Measurements from ENCODE around the gene CUL4A. TPM values are rescaled to one million over a fixed set of nuclear protein-coding genes. Genes with fewer than 3 reads are reported as not detected.

CUL4A gene
- total RNA-seq, 1 donor from 2014 or later = 109 TPM

DNA sequence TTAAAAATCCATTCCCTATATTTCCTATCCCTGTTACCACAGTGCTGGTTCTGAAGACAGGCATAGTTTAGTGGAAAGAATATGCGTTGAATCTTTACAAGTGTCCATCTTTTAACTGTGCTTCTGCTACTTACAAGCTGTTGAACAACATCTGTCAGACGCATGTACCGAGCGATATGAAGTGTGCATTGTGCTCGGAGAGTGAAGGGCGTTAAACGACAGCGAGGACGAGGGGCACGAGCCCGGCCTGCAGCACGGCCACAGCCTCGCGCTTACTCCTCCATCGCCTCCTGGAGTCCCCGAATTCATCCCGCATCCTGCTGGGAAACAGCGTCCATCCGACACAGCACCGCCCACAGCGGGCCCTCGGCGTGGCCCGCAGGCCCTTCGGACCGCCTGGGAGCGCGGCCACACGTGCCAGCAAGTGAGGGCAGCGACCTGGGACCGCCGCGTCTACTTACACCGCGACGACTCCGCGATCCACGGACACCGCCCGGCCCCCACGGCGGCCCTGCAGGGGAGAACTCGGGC lies 1.5 kb upstream of the CUL4A start:
- DNase-seq (ENCODE audit: extremely low read depth, low read depth, low spot score) = no peak

GRCh38 chr13:113208421-113209335 lies 735 bp upstream of the CUL4A start, which contains the start of gene PCID2:
Gene PCID2, minus strand, starts transcription at chr13:113208669. Its CDS starts 35 bp downstream, at chr13:113208634.
- DNase-seq (ENCODE audit: extremely low read depth, low read depth, low spot score) = no peak

- no peak for DNase-seq (ENCODE audit: extremely low read depth, low read depth, low spot score)
Measured at GRCh38 chr13:113209759-113210421, 477 bp downstream of the CUL4A start.

- DNase-seq (ENCODE audit: extremely low read depth, low read depth, low spot score) = no peak
Measured at GRCh38 chr13:113210833-113211232, 1.4 kb downstream of the CUL4A start.

DNA sequence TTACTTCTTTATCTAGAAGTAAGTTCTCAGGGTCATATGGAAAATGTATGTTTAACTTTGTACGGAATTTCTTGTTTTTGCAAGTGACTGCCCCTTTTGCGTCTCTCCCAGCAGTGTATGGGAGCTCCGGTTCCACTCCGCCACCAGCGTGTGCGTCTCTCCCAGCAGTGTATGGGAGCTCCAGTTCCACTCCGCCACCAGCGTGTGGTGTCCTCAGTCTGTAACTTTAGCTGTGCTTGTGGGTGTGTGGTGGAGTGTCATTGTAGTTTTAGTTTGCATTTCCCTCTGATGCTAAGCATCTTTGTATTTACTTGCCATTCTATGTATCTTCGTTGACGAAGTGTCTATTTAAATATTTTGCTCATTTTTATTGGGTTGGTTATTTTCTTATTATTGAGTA lies 2.4 kb downstream of the CUL4A start:
- DNase-seq (ENCODE audit: extremely low read depth, low read depth, low spot score) = no peak

DNA sequence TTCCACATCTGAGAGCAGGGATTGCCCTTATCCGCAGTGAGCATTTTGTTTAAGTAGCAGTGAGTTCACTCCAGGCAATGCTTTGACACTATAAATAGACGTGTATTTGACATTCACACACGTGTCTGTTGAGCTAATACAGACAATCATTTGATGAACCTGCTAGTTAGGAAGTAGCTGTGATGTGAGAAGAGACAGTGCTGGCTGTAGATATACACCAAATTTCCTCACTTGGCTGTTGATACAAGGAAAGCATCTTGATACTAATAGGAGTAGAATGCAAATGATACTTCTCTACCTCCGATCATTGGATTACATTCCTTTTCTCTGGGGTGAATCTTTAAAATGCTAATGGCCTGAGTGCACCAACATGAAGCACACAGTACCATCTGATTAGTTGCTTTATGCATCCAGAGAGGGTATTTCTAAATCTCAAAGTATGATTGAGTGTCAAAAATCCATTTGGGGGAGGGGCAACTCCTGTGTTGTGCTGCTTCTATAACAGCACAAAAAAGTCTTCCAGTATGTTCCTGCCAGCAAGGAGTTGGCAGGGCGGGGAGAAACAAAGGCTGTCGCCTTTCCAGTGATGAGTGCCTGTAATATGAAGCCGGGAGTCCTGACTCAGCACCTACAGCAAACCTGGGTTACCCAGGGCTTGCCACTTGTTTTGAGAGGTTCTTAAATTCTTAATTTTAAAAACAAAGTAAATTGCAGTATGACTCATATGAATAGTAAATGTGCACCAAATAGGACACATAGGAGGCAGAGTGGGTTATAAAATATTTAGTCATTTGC lies 7.0 kb downstream of the CUL4A start:
- no peak for DNase-seq (ENCODE audit: extremely low read depth, low read depth, low spot score)

DNA sequence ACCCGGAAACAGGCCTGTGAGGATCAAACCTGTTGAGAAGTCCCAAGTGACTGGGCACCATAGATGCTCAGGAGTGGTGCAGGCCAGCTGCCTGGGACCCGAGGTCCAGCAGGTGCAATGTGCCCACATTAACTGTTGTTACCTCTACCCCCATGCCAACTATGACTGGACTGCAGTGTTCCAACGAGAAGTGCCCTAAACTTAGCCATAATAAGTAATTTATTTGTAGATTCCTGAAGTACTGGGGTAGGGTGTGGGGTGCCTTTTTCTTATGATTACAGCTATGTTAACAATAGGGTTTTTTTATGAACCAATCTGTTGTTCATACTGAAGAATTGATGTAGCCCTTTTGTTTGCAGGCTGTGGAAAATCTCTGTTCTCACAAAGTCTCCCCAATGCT lies 9.2 kb downstream of the CUL4A start:
- DNase-seq (ENCODE audit: extremely low read depth, low read depth, low spot score) = no peak

DNA sequence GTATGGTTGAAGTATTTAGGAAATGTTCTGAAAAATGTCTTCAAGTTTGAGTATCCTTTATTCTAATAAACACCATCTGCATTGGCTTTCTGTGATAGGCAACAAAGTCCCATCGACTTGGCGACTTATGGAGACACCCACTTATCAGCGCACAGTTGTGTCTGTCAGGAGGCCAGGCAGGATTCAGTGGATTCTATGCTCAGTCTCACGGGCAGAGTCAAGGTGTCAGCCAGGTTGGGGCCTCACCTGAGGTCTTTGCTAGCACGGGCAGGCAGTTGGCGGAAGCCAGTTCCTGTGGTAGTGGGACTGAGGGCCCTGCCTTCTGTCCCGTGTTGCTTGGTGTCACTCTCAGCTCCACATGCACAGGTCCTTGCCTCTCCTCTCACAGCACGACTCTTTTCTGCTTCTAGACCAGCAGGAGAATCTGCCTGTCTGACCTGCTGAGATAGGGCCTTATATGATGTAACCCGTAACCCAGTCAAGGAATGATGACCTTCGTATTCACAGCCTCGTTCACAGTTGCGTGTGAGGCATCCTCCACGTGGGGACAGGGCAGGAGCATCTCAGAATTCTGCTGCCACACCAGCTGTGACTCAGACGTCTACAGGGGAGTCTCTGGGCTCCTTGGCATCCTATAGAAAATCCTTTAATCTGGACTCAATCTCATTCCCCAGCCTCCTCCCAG lies 10.0 kb downstream of the CUL4A start:
- DNase-seq (ENCODE audit: extremely low read depth, low read depth, low spot score) = no peak

DNA sequence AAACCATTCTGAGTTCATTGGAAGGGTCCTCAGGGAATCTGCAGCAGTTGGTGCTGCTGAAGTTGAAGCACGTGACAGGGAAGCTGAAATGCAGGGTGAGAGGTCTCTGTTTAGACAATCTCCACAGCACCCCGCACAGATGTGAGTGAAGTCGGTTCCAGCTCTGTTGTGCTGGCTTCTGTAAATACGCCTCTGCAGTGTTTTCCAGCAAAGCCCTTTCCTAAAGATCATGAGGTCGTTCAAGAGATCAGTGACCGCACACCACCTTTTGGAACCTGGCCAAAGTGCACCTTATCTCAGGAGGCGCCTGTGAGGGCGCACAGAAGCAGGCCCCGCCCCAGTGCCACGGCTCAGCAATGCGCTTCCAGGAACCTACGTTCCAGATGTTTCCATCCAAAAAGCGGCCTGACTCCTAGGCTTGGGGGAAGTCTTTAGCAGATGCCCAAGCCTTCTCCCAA lies 10.8 kb downstream of the CUL4A start:
- no peak for DNase-seq (ENCODE audit: extremely low read depth, low read depth, low spot score)

DNA sequence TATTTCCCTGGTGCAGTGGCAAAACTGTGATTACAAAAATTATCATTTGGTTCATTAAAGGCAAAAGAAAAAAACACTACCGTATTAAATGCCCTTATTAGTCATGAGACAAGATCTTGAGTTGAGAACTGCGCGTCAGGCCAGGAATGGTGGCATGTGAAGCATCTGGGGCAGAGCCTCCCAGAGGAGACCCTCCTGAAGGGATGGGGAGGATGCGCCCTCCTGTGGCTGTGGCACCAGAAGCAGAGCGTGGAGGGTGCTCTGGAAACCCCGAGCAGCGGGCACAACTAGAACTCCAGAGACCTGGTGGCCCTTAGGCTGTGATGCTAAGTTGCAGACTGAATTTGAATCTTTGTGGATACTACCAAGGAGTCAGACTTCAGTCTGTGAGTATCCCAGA lies 11.5 kb downstream of the CUL4A start:
- no peak for DNase-seq (ENCODE audit: extremely low read depth, low read depth, low spot score)

- no peak for DNase-seq (ENCODE audit: extremely low read depth, low read depth, low spot score)
Measured at GRCh38 chr13:113223070-113223469, 13.7 kb downstream of the CUL4A start.

- no peak for DNase-seq (ENCODE audit: extremely low read depth, low read depth, low spot score)
Measured at GRCh38 chr13:113224486-113224885, 15.1 kb downstream of the CUL4A start.

DNA sequence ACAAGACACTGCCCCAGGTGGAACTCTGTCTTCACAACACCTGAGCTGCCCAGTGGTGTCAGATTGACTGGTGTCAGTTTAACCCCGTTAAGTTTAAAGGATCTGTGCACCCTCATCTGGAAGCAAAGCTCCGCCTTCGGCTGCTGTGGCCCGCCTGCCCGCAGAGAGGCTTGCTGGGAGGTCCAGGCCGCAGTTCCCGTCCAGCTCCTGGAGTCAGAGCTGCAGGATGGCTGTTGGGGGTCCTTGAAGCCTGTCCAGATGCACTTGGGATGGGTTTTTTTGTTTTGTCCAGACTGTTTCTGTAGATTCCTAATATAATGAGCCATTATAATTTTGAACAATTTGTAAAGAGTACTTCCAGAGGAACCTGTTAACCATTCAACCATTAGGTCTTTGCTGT lies 16.1 kb downstream of the CUL4A start:
- DNase-seq (ENCODE audit: extremely low read depth, low read depth, low spot score) = no peak

GRCh38 chr13:113226873-113227450 lies 17.5 kb downstream of the CUL4A start:
- no peak for DNase-seq (ENCODE audit: extremely low read depth, low read depth, low spot score)

DNA sequence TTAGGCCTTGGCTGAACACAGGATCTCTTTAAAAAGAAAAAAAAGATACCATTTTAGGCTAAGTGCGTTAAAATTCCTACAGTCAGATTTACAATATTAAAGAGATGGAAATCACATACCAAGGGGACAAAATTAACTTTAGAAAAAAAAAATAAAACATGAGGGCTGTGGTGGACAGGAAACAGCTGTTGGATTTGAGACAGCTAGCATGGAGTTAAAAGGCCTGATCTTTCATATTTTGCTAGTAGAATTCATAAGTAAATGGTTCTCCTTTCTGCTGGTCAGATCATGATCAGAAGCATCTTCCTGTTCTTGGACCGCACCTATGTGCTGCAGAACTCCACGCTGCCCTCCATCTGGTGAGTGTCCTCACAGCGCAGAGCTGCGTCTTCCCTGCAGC lies 19.7 kb downstream of the CUL4A start:
- no peak for DNase-seq (ENCODE audit: extremely low read depth, low read depth, low spot score)

DNA sequence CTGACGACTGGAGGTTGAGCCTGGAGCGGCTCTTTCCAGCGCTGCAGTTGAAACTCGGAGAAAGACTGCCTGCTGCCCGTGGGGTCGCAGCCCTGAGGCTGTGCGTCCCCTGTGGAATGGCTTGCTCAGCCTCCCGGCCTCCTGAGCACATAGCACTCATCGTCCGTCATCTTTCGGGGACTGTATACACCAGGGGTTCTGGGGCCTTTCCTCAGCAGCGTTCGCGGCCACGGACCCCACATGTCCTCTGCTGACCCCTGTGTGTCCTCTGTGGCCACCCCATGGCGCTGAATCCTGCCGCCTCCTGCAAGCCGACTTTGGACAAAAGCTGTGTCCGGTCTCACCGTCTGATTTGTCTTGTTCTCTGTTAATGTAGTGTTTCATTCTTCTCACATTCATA lies 20.4 kb downstream of the CUL4A start:
- DNase-seq (ENCODE audit: extremely low read depth, low read depth, low spot score) = no peak

DNA sequence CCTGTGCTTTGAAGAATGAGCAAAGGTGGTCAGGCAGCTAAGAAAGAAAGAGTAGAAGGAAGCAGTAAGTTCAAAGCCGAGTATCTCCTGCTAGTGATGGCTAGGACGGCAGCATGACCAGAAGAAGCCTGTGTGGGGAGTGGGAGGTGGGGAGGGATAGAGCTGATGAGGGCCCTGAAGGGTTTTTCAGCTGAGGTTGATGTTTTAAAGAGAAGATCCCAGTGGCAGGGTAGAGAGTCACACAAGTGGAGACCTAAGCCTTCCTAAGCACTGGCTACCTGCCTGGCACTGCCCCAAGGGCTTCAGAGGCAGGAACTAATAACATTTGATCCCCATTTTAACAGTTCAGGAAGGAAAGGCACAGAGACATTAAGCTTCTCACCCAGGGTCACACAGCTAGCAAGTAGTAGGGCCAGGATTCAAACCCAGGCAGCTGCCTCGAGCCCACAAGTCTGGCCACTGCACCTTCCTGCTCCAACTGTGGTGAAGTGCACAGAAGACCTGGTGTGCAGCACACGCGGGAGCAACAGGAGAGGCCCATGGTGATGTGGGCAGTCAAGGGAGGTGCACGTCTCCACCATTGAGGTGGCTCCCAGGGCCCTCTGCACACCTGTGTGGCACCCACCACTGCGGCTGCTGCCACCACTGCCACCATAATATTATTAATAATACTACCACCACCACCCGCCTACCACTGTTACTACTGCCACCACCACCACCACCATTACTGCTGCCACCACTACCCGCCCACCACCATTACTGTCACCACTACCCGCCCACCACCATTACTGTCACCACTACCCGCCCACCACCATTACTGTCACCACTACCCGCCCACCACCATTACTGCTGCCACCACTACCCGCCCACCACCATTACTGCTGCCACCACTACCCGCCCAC lies 22.1 kb downstream of the CUL4A start:
- no peak for DNase-seq (ENCODE audit: extremely low read depth, low read depth, low spot score)

GRCh38 chr13:113232208-113233003 lies 23.0 kb downstream of the CUL4A start:
- DNase-seq (ENCODE audit: extremely low read depth, low read depth, low spot score) = no peak

Data from glomerular endothelial cell (primary cell).